PFSK-1 (cell line): ENCODE data around the gene ACOT7.

Experiments used
- FOXP2 ChIP-seq: optimal IDR thresholded peaks from 2 replicates; pipeline ENCODE3; 2011; ENCODE audit warnings: borderline replicate concordance, control low read depth, inconsistent platforms; ENCODE audit not compliant: insufficient read depth; ENCODE audit errors: extremely low read length, extremely low read depth
- POLR2AphosphoS5 ChIP-seq: IDR thresholded peaks from 2 replicates; pipeline ENCODE4 v1.6.1; 2012; ENCODE audit warnings: low read depth, mild to moderate bottlenecking, control low read depth, low read length, moderate library complexity
- REST ChIP-seq, 2 experiments: IDR thresholded peaks; 2 replicates each; pipeline versions ENCODE4 v1.6.1 to v1.8.0; 2011 to 2012; ENCODE audit warnings: low read depth in 2 of 2, low read length in 2 of 2, control low read depth in 1 of 2, inconsistent platforms in 1 of 2, mild to moderate bottlenecking in 1 of 2, moderate library complexity in 1 of 2; ENCODE audit not compliant: insufficient read depth in 1 of 2
- SIN3A ChIP-seq: IDR thresholded peaks from 2 replicates; pipeline ENCODE4 v1.6.1; 2012; ENCODE audit warnings: mild to moderate bottlenecking, low read length, moderate library complexity, borderline replicate concordance; ENCODE audit not compliant: insufficient read depth
- TAF1 ChIP-seq: IDR thresholded peaks from 2 replicates; pipeline ENCODE4 v1.6.1; 2012; ENCODE audit warnings: low read length, control low read depth, borderline replicate concordance; ENCODE audit not compliant: insufficient read depth

ACOT7 gene

GRCh38 chr1:6288665-6289064 is 104.9 kb downstream of the ACOT7 start:
- TF ChIP-seq TAF1 (no peak), REST (IDR thresholded peaks at IDR 0.05; ENCODE audit: insufficient read depth in 1 of 2, low read depth in 2 of 2, low read length in 2 of 2) (no peak), POLR2AphosphoS5 (no peak), FOXP2 (no peak), SIN3A (no peak)

GRCh38 chr1:6288026-6288425 is 105.5 kb downstream of the ACOT7 start:
- TF ChIP-seq REST (IDR thresholded peaks at IDR 0.05; ENCODE audit: insufficient read depth in 1 of 2, low read depth in 2 of 2, low read length in 2 of 2) (no peak), FOXP2 (no peak), SIN3A (no peak), POLR2AphosphoS5 (no peak), TAF1 (no peak)

- TF ChIP-seq REST (IDR thresholded peaks at IDR 0.05; ENCODE audit: insufficient read depth in 1 of 2, low read depth in 2 of 2, low read length in 2 of 2) (no peak), FOXP2 (no peak), TAF1 (no peak), POLR2AphosphoS5 (no peak), SIN3A (no peak)
Measured at GRCh38 chr1:6287431-6287886, 106.1 kb downstream of the ACOT7 start.

- no peak for TF ChIP-seq POLR2AphosphoS5
- TF ChIP-seq SIN3A, result no peak
- no peak for TF ChIP-seq TAF1
- TF ChIP-seq FOXP2, result no peak
- TF ChIP-seq REST (IDR thresholded peaks at IDR 0.05; ENCODE audit: insufficient read depth in 1 of 2, low read depth in 2 of 2, low read length in 2 of 2), result no peak
Measured at GRCh38 chr1:6287029-6287428, 106.5 kb downstream of the ACOT7 start.

- TF ChIP-seq POLR2AphosphoS5, result no peak
- no peak for TF ChIP-seq REST (IDR thresholded peaks at IDR 0.05; ENCODE audit: insufficient read depth in 1 of 2, low read depth in 2 of 2, low read length in 2 of 2)
- no peak for TF ChIP-seq FOXP2
- no peak for TF ChIP-seq TAF1
- TF ChIP-seq SIN3A, result no peak
Measured at GRCh38 chr1:6286266-6286665, 107.3 kb downstream of the ACOT7 start.
